DMS 273 (cell line): ENCODE results near the gene CAMKMT.
"Not testable (repeated sequence)": the region's sequence is repeated elsewhere in the genome, so short reads cannot be mapped to it uniquely, and the experiment has no call there.

Experiments
- DNase-seq: peaks from one replicate; lab custom pipeline; 2025; ENCODE audit not compliant: unreplicated experiment; lab: John Stamatoyannopoulos, UW

Gene CAMKMT

DNA sequence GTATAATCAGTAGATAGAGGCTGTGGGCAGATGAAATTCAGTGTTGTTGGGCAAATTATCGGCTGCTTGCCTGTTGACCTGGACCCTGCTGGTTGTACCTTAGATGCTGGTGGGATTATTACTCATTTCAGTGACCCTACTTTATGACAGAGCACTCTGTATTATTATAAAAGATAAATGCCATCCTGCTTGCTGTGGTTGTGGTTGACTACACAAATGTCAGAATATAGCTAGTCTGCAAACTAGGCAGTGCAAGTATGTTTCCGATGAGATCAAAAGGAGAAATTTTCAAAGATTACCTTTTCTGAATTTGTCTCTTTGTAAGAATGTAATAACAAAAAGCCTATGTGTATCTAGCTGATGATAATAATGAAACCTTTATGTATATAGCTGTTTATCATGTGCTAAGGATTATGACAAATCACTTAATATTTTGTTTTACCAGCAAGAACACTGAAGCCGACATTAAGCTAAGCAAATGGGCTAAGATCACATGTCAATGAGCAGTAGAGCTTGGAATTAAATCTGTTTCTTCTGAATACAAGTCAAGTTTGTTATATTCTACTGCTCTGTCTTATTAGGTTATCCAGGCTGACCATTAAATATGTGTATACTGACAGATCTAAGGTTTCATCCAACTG lies 219.2 kb downstream of the CAMKMT start:
- DNase-seq, result no peak

DNA sequence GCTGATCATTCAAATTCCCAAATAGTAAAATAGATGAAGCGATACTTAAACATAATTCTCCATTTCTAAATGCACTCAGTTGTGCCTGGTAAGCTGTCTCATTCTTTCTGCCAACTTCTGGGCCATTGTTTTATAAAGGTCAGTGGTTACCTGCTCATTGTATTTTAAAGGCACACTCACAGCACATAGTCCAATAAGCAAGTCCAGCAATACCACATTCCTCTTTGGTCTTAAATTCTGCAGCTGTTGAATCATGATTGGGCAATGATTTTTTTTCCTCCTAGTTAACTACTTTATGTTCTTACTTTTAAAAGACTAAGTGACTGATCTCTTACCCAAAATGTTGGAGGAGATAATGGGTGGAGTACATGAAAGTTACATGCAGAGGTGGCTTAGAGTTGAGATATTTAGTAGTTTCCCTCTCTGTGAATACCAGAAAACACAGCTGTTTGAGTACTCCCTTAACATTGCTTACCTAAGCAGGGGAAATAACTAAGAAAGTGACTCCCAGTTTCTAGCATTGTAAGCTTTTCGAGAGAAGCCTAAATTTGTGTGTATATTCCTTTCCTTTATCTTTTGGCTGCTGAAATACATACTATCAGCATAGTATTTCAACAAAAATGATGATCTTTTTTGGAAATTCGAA lies 220.7 kb downstream of the CAMKMT start:
- DNase-seq, result no peak

DNA sequence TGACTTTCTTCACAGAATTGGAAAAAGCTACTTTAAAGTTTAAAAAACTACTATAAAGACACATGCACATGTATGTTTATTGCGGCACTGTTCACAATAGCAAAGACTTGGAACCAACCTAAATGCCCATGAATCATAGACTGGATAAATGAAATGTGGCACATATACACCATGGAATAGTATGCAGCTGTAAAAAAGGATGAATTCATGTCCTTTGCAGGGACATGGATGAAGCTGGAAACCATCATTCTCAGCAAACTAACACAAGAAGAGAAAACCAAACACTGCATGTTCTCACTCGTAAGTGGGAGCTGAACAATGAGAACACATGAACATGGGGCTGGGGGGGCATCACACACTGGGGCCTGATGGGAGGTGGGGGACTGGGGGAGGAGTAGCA lies 233.9 kb downstream of the CAMKMT start:
- DNase-seq, result not testable (repeated sequence)

DNA sequence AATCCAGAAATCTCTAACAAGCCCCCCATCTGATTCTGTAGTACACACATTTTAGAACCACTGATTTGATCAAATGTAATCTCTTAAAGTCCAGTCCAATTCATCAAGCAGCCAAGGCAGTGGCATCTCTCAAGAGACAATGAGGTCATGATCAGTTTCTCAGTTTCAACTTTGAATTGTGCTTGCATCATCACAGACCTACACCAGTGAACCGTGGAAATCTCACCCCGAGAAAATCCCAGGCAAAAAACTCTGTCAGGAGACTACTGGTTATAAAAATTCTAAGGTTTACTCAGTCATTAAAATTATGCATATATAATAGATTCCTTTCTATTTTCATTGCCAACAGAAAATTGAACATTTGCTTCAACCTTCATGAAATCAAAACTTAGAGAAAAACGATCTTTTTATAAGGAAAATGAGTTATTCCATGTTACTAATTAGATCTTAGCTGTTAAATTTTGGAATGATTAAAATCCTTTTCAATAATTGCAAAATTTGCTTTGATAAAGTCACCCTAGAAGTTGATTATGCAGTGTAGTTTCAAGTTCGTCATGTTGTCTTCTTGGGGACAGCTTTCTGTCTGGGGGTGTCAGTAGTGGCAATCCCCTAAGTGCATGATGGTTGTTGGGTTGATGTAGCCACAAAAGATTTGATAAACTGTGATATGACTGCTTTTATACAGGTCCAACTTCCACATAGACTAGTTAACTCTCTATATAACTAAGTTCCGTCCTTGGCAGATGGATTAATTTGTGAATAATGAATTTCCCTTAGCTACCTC lies 235.0 kb downstream of the CAMKMT start:
- peak; percentile 27 for DNase-seq

DNA sequence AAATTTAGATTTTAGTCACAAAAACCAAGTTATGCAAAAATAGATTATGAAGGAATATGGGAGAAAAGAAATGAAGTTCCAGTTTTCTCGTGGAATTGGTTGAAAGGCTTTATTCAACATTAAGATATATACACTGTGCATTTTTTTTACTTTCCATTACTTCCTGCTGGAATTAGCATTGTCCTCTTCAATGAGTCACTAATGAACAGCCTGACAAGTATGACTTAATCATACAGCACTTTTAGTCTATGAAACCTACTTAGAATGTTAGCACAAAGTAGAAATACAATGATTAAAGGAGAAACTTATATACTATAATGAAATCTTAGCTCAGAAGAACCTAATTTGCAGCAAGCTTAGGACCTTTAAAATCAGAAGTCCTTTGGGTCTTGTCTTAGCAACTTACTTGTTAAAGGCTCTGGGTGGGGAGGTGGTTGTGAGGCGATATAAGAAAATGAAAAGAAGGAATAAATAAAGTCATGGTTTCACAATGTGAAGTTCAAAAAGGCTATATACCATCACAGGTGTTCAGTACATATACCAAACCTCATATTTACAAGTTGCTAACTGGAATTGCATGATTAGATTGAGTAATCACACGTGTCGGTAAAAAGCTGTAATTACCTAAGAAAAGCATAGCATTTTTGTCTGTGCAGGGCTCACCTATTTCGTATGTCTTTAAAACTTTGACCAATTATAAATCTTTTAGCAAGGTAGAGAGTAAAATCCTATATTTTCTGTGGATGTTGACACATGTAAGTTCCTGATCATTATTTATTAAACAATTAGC lies 236.8 kb downstream of the CAMKMT start:
- DNase-seq, result peak; percentile 35

DNA sequence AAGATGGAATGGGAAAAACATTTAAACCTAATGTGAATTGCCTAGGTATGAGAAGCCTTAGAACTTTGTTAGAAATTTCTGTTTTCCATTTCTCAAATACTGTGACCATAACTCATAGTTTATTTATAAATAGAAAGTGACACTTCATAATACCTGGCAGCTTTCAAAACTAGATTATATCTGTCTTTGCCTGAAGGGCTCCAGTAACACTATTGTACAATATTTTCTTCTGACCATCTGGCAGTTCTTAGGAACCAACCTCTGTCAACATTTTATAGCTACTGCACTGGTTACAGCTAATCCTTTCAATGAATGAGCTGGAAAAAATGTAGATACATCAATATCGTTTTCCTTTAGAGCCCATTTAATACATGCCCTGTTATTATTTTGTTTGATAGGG lies 237.4 kb downstream of the CAMKMT start:
- DNase-seq, result peak; percentile 77

DNA sequence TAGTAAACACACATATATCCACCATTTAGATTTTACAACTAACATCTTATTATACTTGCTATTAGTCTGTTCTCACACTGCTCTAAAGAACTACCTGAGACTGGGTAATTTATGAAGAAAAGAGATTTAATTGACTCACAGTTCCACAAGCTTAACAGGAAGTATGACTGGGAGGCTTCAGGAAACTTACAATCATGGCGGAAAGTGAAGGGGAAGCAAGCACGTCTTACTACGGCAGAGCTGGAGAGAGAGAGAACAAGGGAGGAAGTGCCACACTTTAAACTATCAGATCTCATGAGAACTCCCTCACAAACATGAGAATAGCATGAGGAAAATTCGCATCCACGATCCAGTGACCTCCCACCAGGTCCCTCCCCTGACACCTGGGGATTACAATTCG lies 240.7 kb downstream of the CAMKMT start:
- DNase-seq, result no peak

DNA sequence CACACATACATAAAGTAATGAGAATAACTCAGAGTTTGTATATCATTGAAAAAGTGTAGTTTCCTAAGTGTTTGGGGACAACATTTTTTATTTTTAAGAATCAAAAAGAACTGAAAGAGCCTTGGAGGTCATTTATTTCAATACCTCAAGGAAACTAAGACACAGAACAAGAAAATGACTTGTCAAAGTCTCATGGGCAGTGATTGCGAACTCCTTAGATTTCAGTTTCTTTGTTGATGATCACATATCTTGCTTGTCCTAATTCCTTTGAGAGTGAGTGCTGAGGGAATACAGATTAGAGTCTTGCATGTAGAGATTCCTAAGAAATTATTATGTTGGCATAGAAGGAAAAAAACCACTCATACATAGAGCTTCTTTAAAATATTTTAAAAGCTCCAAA lies 243.8 kb downstream of the CAMKMT start:
- DNase-seq, result no peak

DNA sequence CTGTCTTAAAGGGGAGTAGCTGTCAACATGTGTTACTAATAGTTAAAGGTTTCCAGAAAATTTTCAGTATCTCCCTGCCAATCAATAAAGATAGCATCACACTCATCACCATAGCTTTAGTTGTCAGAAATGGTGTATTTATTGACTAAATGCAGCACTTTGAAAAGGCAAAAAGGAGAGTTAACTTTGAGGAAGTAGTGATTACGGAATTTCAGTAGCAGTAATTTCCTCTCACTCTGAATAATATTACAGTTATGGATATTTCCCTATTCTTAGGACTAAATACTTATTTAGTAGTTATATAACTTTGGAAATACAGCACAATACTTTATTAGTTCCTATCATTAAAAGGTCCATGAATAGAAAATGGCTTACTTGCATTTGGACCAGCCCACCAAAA lies 250.5 kb downstream of the CAMKMT start:
- DNase-seq, result no peak

DNA sequence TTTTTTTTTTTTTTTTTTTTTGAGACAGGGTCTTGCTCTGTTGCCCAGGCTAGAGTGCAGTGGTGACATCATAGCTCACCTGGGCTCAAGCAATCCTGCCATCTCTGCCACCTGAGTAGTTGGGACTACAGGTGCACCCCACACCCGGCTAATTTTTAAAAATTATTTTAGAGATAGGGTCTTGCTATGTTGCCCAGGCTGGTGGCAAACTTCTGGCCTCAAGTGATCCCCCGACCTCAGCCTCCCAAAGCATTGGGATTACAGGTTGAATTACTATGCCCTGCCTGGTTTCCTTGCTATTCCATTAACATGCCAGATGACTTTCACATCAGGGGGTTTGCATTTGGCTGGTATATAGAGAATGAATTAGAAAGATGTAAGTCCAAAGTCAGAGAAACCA lies 253.2 kb downstream of the CAMKMT start:
- no peak for DNase-seq

DNA sequence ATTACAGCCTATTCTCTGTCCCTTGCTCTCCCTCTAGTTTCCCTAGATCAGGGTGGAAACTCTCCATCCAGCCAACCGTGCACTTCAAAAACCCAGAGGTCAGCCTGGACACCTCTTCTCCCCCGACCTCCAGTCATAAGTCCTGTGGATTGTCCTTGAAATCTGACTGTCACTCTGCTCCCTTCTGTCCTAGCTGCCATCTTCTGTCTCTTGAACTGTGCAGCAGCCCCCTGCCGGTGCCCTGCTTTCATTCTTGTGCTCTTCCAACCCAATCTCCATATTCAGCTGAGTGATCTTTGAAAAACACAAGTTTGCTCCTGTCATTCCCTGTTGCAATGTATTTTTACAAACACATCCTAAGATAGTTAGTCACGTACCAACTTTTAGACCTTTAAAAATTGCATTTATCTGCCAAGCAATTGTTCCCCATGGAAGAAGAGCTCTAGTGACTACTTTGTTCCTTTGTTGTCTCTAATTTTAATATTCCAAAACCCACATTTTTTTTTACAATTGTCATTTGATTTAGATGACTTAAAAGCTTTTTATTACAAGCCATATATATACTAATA lies 254.3 kb downstream of the CAMKMT start:
- peak; percentile 13 for DNase-seq

DNA sequence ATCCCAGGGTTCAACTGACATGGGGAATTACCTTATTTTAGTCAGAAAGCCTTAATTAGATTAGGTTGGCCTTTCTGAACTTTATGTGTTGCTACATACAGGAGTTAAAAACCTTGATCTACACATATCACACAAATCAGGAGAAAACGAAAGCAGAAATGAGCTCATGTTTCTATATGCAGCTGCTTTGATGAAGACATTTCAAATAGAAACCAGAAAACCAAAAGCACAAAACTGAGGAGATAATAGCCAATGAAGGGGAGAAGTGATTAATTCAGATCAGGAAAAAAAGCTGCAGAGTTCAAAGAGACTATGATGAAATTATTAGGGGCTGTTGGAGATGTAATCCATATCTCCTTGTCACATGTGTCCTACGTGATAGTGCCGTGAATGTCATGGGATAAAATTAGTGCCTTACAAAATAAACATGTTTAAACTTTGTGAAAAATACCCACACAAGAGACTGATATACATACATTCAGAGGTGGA lies 255.0 kb downstream of the CAMKMT start:
- DNase-seq, result peak; percentile 8

DNA sequence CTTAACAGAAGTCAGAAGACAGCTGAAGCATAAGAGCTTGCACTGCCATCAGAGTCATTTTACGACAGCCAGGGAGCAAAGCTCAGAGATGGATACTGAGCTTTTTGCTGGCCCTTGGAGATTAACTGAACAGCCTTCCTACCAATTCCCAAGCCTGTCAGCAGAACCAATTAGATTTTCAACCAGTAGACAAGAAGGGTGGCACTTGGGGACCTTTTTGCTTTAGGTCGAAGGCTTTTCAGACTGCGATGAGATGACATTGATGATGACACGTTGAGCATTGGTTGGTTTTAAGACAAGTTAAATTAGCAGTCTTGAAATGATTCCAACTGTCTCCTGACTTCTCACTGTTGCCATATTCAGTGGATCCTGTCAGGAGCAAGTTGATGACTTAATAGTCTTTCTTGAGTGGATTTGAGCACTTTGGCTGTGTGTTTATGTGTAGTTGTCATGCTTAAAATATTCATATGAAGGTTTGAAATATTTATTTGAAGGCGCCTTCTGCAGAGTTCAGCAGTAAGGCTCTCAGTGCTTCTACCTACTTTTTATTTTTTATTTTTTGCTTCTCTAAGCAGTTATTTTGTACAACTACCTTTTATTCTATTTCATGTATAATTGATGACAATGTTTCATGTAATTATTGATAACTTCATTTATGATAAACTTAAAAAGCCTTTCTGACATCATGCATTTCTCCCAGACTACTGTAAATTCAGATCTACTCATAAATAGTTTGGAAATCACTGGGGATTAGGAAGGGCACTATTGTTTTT lies 256.7 kb downstream of the CAMKMT start:
- no peak for DNase-seq

DNA sequence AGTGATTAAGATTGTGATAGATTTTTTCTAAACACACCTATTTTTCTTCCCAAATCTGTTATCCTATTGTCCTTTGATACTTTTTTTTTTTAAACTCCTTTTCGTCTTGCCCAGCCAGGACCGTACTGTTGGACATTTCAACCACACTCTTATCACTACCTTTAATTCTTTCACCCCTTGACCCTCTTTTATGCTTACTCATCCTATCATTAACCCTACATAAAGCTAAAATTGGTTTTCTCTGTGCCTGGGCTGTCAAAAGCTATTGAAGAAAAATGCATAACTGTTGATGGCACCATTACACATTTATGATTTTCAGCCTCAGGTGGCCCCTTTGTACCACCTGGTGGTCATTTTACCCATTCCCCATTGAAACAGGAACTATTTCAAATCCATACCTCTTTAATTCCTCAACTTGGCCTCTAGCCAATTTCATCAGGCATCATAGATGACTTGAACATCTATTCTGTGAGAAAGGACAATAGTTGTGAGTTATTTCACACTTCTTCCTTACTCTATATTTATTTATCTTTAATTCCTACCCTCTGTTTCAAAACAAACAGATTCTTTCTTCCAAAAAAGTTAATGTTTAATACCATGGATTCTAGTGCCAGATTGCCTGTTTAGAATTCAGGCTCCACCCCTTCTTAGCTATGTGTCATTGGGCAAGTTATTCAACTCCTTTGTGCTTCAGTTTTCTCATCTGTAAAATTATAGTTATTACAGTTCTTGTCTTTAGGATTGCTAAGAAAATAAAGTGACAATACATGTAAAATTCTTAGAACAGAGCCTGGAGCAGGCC lies 258.6 kb downstream of the CAMKMT start:
- peak; percentile 28 for DNase-seq

DNA sequence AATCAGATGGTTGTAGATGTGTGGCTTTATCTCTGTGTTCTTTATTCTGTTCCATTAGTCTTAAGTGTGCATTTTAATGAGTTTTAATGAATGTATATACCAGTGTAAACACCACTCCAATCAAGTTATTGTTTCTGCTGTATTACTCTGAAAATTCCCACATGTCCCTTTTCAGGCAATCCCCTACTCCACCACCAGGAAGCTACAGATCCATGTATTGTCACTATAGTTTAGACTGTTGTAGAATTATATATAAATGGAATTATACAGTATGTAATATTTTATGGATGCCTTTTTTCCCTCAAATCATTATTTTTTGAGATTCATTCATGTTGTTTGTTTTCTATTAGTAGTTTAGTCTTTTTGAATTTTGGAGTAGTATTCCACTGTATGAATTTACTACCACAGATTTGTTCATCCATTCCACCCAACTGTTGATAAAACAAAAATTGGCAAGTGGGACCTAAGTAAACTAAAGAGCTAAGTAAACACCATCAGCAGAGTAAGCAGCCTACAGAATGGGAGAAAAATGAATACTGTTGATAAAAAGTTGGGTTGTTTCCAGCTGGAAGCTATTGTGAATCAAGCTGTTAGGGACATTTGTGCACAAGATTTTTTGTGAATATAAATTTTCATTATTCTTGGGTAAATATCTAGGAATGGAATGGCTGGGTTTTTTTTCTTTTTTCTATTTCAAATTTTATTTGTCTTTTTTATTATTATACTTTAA lies 262.0 kb downstream of the CAMKMT start:
- DNase-seq, result peak; percentile 7

DNA sequence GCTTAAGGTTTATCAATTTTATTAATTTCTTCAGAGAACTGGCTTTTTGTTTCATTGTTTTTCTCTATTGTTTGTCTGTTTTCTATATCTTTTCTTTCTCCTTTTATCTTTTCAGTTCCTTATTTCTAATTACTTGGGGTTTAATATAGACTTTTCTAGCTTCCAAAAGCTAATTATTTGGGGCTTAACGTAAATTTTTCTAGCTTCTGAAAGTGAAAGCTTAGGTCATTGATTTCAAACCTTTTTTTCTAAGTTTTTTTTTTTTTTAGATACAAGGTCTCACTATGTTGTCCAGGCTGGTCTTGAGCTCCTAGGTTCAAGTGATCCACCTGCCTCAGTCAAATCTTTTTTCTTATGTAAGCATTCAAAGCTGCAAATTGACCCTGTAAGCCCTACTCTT lies 266.6 kb downstream of the CAMKMT start:
- DNase-seq, result no peak

DNA sequence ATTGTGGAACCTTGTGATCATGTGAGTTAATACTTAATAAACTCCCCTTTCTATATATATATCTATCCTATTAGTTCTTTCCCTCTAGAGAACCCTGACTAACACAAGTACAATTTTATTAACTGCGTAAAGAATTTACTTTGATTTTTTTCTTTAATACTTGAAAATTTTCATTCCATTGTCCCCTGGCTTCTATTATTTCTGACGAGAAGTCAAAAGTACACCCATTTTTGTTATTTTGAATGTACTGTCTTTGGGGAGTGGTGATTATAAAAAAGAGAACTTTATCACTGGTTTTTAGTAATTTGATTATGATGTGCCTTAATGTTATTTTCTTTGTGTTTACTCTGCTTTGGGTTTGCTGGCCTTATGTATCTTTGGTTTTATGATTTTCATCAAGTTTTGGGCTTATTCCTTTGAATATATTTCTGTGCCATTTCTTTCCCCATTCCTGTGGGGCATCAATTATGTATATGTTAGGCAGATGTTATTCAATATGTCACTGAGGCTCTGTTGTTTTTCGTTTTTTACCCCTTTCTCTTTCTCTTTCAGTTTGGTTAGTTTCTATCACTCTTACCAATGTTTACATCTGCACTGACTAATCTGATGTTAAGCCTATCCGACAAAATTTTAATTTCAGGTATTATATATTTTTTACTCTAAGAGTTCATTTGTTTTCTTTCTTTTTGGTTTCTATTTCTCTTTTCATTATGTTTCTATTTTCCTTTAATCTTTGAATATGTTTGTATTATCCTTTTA lies 271.4 kb downstream of the CAMKMT start:
- DNase-seq, result no peak

DNA sequence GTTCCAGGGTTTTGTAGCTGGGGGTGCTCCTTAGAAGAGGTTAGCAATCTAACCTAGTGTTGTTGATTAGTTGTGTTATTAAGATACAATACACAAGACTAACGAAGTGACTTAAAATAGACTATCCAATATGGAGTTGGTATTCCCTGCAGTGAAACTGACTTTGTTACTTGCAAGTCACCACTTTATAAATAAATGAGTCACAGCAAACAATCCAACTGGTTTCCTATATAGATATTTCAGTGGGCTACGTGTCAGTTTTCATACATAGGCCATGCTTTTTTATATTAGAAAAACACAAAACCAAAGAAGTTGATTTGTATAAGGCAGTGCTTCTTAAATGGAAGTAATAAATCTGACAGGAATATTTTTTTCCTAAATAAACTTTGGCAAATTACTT lies 274.0 kb downstream of the CAMKMT start:
- DNase-seq, result no peak
